ENCODE measurements around the gene RAB8A.
"Not testable (repeated sequence)": the region's sequence is repeated elsewhere in the genome, so short reads cannot be mapped to it uniquely, and the experiment has no call there.

The RAB8A gene

DNA sequence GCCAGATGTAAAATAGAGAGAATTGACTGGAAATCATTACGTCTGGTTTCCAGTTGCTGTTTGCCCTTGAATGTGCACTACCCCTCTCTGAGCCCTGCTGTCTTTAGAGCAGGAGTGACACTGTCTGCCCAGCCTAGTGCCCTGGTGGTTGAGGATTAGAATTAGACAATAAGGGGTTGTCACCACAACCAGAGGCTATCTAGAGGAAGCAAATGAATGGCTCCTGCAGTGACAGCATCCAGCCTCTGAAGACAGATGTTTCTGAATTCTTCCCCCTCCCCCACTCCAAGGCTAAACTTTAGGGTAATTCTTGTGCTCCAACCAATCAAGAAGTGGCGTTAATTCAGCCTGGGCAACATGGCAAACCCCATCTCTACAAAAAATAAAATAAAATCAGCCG, 2.0 kb downstream of the RAB8A start:
- DNase-seq (ENCODE audit: low read depth): no peak

DNA sequence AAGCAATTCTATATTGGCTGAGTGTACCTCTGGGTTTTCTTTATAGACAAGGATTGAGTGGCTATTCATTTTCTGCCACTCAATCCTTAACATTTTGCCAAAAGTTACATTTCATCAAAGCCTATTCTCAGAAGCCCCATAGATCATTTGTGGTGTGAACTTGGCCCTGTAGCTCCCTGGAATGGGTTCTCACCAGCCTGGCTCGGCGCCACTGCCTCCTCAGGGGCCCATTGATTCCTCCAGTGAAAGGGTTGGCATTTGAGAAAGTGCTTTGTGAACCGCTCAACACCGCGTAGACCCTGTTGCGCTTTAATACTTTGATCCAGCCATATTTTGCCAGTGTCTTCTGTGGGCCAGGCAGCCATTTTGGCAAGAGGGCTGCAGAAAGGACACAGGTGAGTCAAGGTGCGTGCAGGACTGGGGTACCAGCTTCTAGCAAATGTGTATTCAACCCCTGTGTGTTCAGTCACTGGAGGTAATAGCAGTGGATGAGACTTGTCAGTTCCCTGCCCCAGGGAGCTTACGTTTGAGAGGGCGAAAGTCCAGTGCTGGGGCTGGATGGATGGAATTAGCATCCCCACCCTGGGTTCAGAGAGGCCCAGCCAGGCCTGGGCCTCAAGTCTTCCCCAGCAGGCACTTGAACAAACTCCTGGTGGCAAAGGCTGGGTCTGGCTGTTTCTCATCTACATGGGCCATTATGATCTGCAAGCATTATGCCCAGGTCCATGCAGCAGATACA, 3.8 kb downstream of the RAB8A start:
- DNase-seq (ENCODE audit: low read depth): no peak

DNA sequence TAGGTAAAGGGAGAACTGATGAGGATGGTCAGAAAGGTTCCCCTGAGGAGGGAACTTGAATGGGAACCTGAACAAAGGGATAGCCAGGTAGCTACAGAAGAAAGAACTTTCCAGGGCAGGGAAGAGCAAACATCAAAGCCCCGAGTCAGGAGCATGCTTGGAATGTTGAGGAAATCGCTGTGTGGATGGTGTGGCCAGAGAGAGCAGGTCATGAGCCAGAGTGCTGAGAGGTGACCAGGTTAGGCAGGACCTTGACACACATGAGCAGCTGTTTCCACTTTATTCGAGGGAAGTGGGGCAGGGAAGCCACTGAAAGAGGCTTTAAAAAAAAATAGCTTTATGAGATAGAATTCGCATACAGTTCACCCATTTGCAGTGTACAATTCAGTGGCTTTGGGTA, 4.4 kb downstream of the RAB8A start:
- no peak for DNase-seq (ENCODE audit: low read depth)

DNA sequence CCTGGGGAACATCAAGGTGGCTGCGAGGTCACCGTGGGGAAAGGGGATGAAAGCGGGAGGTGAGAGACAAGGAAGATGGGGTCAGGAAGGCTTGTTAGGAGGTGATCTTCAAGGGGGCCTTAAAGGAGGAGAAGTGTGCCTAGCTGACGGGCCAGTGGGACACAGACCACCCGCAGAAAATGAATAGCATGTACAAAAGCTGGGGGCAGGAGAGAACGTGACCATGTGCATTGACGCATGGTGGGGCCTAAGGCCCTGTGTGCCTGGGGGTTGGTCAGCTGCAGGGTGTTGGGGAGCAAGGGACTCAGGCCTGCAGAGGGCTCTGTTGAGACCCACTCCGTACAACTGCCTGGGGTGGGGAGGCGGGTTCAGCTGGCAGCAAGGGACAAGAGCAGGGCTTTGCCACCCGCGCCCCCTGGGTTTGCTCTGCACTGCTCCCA, 5.9 kb downstream of the RAB8A start:
- DNase-seq (ENCODE audit: low read depth): no peak

DNA sequence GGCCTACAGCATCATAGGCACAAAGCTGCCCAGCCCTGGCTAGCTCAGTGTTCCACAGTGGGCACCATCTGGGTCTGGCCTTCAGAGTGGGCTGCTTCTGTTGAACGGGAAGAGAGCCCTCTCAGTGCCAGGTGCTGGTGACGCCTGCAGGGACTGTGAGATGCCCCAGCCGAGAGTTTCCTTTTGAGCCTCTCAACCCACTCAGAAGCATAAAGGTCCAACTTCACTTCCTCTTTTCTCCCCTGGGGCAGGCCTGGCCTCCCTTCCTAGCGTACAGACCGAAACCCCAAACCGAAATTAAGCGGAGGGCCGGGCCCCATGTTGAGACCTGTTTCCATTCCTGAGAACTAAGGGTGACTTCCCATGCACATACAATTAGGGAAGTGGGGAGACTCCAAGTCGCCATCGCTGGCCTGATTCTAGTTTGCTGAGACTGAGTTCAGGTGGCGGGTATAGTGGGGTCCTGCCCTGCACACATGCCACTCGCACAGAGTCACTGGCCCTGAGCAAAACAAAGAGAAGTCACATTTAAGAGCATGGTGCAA, 6.9 kb downstream of the RAB8A start:
- no peak for DNase-seq (ENCODE audit: low read depth)

DNA sequence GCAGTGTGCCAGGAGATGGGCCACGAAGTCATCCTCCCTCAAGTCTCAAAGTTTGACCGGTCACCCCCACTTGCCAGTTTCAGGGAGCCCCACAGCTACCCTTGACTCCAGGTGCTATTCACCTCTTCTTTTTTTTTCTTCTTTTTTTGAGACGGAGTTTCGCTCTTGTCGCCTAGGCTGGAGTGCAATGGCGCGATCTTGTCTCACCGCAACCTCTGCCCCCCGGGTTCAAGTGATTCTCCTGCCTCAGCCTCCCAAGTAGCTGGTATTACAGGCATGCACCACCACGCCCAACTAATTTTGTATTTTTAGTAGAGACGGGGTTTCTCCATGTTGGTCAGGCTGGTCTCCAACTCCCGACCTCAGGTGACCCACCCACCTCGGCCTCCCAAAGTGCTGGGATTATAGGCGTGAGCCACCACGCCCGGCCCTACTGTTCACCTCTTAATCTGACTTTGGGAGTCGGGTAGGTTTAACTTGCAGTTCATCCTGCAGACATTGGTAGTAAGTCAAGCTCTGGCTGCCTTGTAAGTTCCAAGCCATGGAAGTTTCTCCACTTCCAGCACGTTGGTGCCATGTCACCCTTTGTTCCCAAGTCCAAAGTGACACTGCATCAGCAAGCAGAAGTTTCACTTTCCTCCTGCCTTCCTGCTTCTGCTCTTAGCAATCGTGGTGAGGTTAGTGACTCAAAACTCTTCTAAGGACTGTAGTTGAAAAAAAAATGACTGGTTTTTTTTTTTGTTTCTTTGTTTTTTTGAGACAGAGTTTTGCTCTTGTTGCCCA, 7.6 kb downstream of the RAB8A start:
- not testable (repeated sequence) for DNase-seq (ENCODE audit: low read depth)

DNA sequence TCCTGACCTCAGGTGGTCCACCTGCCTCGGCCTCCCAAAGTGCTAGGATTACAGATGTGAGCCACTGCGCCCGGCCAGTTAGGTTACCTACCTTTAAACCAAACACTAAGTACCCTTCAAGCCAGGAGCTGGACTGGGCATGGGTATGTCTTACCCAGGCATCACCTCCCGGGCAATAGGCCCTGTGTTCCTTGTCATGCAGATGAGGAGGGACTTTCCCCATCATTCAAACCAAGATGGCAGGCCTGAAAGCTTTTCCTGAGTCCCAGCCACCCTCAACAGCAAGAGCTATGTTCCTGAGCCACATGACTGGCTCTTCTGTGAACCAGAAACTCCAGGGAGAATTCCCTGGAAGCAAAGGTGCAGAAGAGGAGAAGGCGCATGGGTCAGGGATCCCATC, 9.5 kb downstream of the RAB8A start:
- no peak for DNase-seq (ENCODE audit: low read depth)

DNA sequence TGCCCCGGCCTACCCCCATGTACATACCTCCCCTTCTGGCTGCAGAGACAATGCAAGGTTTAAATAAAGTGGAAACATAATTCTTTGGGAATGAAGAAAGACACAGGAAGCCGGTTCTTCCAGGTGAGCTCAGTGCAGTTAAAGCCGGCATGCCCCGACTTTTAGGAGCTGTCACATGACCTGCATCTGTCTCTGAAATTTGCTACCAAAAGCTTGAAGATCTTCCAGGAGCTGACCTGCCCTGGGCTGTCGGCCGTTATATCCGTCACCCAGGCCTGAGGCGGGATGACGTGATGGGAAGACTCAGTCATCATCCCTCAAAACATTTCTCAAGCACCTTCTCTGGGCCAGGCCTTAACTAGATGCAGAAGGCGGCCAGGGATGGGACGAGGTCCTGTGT, 10.3 kb downstream of the RAB8A start:
- no peak for DNase-seq (ENCODE audit: low read depth)

DNA sequence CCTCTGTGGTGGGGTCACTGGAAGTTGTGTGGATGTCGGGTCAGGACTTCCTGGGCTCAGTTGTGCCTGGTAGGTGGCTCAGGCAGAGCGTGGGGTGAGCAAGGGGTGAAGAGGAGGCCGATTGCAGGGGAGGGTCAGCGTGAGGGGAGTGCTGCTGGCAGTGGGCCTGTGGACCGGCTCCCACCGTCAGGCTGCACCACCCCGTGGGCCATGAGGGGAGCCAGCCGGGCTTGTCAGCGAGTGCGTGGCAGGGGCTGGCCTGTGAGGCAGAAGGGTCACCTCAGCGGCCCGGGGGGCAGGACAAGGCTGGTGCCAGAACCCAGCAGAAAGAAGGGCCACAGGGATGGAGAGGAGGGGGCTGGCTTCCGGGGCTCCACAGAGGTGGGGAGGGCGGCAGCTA, 13.3 kb downstream of the RAB8A start:
- no peak for DNase-seq (ENCODE audit: low read depth)

DNA sequence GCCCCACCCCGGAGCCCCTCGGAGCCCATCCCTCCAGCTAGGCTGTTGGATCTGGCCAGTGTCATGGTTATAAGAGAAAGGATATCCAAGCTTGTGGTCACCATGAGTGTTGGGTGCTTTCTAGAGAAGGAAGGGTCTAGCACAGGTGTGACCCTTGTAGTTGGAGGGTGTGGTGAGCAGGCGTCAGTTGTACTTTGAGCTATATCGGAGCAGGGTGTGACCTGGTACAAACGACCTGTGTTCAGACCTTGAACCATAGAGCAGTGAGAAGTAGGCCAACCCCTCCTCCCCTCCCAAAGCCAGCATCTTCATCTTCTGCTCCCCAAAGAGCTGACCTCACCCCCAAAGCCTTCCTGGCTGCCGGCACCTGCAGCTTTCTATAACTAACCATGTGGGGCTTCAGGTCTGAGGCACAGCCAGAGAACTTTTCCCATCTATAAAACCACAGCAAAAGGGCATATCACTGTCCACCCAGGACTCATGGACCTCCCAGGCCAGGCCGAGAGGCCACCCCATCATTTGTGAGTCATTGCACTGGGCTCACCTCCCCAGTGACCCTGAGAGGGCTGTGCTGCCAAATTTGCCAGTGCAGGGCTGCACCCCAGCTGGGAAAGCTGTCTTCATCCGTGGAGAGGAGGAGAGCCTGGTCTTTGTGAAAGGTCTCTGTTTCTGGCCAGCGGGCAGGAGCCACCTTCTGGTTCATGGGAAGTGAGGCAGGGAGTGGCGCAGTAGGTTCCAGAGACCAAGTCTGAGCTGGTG, 14.2 kb downstream of the RAB8A start:
- DNase-seq (ENCODE audit: low read depth): no peak

DNA sequence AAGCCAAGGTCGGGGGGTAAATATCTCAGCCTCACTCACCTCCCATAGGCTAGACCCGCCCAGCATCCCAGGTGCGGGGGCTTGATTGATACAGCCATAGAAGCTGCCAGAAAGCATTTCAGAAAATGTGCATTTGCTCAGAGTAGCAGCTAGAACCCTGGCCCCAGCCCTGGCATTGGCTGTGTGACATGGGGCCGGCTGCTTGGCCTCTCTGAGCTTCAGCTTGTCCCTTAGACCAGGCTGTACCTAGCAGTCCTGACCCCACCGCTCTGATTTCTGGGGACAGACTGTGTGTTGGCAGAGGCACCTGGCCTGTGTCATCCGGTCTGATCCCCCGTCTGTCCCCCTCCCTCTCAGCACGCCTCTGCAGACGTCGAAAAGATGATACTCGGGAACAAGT, 15.4 kb downstream of the RAB8A start:
- no peak for DNase-seq (ENCODE audit: low read depth)

DNA sequence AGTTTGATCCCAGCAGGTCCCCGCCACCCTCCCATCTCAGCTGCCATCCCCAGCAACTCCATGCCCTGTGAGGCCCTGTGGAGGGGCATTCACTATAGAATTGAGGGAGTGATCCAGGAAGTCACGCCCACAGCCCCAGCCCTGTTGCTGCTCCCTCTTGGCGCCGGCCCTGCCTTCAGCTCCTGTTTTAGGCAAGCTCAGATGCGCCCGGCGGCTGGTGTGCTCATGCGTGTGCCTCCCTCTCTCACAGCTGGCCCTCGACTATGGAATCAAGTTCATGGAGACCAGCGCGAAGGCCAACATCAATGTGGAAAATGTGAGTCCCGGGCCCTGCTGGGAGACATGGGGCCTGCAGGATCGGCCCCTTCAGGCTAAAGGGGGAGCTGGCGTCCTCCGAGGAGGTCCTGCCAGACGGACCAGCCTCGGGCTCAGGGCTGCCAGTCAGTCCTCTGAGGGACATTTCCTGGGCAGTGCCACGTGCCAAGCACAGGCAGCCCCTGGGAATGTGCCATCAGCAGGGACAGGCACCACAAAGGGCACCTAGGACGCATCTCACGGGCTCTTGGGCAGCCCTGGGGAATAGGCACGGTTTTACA, 16.2 kb downstream of the RAB8A start:
- DNase-seq (ENCODE audit: low read depth): no peak

DNA sequence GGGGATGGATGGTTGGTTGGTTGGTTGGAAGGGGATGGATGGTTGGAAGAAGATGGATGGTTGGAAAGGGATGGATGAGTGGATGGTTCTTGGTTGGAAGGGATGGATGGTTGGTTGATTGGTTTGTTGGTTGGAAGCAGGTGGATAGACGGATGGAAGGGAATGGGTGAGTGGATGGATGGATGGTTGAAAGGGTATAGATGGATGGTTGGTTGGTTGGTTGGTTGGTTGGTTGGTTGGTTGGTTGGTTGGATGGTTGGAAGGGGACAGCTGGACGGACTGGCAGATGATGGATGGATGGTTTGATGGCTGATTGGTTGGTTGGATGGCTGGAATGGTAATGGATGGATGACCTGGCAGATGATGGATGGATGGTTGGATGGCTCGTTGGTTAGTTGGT, 20.0 kb downstream of the RAB8A start:
- no peak for DNase-seq (ENCODE audit: low read depth)

DNA sequence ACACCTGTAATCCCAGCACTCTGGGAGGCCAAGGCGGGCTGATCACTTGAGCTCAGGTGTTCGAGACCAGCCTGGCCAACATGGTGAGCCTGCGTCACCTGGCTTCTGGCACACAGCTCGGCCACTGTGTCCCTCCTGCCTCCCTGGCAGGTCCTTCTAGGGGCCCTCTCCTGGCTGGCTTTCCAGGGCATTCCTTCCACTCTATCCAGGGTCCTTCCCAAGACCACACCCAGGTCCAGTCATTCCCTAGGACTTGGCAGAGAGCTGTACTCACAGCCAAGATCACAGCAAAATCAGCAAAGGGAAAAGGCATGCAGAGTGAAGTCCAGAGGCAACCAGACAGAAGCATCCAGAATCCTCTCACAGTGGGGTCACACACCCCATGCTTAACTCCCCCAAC, 22.1 kb downstream of the RAB8A start:
- no peak for DNase-seq (ENCODE audit: low read depth)

DNA sequence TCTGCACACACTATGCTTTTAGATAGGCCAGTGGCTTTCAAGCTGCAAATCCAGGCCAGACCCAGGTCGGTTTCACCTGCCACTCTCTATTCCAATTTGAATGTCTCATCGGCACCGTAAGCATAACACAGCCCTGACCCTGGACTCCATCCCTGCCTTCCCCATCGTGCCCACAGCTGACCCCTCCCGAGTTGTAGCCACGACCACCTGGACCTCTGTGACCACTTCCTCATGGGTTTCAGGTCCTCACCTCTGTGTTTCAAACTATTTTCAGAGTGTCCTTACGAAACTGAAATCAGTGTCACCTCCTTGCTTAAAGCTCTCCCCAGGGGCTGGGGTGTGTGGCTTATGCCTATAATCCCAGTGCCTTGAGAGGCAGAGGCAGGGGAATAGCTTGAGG, 22.8 kb downstream of the RAB8A start:
- DNase-seq (ENCODE audit: low read depth): no peak

DNA sequence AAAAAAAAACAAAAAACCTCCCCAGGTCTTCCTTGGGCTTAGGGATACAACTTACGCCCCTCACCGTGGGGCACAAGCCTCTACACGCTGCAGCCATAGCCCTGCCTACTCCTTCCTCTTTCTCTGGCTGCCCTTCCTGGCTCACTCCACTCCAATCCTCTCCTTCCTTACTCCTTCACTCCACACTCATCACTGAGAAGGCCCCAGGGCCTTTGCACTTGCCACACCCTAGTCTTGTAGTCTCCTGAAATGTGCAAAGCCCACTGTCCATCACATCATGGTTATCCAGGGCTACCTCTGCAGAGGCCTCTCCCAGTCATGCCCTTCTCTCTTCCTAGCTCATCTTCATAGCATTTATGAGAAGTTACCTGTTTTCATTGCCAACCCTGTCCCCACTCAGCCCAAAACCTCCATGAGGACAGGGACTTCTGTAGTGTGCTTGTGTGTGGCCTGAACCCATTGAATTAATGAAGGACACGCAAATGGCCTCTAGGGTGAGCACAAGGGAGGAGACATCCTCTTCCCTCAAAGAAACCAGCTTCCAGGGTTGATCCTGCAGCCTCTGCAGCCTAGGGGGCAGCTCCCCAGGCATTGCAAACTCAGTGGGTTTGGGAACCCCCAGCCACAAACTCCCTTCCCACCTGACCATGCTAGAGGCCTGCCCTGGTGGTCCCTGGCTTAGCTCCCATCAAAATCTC, 23.9 kb downstream of the RAB8A start:
- no peak for DNase-seq (ENCODE audit: low read depth)

DNA sequence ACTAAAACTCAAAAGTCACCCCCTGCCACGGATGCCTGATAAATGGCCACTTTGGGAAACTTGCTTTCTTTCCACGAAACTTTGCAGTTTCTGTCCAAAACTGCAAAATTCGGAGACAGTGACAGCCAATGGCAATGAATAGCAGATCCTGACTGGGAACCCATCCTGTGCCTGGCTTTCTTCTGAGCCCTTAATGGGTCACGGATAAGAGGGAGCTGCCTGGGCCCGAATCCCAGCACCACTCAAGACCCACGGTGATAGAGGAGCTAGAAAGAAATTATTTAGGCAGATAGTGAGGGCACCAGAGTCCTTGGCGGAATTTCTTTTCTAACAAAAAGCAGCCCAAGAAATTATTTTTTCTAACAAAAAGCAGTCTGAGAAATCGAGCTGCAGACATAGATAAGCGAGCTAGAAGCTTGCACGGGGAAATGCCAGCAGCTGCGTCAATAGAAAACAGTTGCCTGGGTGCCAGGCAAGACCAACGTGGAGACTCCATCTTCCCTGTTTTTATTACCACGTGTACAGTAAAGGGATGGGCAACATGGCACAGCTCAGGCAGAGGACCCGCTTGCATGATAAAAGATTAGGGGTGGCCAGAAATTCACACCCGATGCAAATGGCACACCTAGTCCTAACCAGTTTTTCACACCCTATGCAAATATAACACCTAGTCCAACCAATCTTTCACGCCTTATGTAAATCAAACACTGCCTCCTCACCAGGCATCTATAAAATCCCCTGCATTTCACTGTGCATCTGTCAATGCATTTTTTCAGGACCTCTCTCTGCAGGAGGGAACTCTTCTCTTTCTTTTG, 24.7 kb downstream of the RAB8A start:
- DNase-seq (ENCODE audit: low read depth): no peak

DNA sequence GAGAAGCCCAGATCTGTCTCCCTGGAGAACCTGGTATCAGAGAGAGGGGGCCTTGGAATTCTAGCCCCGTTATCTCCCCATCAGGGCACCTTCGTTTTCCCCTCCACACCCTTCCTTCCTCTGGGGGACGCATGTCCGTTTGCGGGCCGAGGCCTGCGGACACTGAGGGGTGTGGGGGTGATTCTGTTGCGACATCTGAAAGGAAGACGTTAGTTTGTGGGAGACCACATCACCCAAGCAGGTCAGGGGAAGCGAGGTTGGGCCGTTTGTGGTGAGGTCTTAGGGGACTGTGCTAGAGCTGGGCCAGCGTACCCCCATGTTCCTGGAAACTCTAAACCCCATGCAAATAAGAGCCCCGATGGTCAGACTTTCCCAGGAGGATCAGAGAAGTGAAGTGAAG, 28.1 kb downstream of the RAB8A start:
- DNase-seq (ENCODE audit: low read depth): no peak

DNA sequence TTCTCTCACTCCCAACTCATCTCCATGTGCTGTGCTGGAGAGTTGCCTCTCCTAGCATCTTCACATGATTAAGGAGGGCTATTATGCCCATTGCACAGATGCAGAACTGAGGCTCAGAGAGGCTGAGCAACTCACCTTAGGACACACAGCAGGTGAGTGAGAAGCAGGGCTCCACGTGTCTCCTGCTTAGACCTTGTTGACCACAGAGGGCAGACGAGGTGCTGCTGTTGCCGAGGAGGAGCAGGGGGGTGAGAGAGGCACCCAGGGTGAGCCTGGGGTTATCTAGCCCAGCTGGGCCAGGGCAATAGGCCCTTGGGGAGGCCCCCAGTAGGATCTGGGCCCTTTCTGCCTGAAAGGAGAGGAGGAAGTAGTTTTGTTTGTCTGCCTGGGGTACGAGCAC, 29.4 kb downstream of the RAB8A start:
- no peak for DNase-seq (ENCODE audit: low read depth)

DNA sequence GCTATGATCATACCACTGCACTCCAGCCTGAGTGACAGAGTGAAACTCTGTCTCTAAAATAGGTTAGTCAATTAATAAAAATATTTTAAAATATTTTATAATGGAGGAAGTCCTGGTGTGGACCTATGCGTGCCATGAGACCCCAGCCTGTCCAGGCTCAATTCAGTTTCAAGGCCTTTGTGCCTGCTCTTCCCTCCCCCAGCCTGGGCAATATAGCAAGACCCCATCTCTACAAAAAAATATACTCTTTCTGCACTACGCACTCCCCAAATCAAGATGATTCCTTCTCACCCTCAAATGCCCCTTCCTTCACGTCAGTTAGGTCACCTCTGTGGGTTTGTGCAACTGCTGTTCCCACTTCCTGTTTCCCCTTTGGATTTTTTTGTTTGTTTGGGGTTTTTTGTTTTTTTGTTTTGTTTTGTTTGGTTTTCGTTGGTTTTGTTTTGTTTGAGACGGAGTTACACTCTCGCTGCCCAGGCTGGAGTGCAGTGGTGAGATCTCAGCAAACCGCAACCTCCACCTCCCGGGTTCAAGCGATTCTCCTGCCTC, 30.4 kb downstream of the RAB8A start:
- no peak for DNase-seq (ENCODE audit: low read depth)

Data from non-pigmented ciliary epithelial cell (primary cell).